HAP-1 (cell line): ENCODE data around the gene CLSTN1.
"Not testable (repeated sequence)": the region's sequence is repeated elsewhere in the genome, so short reads cannot be mapped to it uniquely, and the experiment has no call there.

Experiments used
- DNase-seq, 2 experiments: peaks; one replicate each; pipeline ENCODE4 v3.0.0-alpha.2; 2016 to 2020; ENCODE audit warnings: low spot score in 2 of 2
- H3K27me3 ChIP-seq: fragments of 250-450 bp; sonication (Bioruptor Pico); 2 replicates; pipeline ENCODE4 v1.5.1; 2020; ENCODE audit warnings: low read depth, mild to moderate bottlenecking, moderate library complexity
- H3K36me3 ChIP-seq: fragments of 250-450 bp; sonication (Bioruptor Pico); replicated peaks from 2 replicates; pipeline ENCODE4 v1.5.1; 2020; ENCODE audit warnings: mild to moderate bottlenecking
- H3K4me1 ChIP-seq: fragments of 250-450 bp; sonication (Bioruptor Pico); 2 replicates; pipeline ENCODE4 v1.5.1; 2020; ENCODE audit warnings: mild to moderate bottlenecking
- H3K4me3 ChIP-seq: fragments of 250-450 bp; sonication (Bioruptor Pico); 2 replicates; pipeline ENCODE4 v1.5.1; 2020; ENCODE audit warnings: mild to moderate bottlenecking, moderate library complexity
- H3K9me3 ChIP-seq: fragments of 250-450 bp; sonication (Bioruptor Pico); 2 replicates; pipeline ENCODE4 v1.5.1; 2020; ENCODE audit warnings: mild to moderate bottlenecking, moderate library complexity
- in situ Hi-C: fragments of 300-500 bp; cut with MboI; formaldehyde crosslinking; loops from 3 replicates; pipeline ENCODE4 v1.14.3; 2020; ENCODE audit warnings: low sequenced_read_pairs, inconsistent platforms, mixed read lengths

CLSTN1 gene

GRCh38 chr1:9767964-9768668 is 55.6 kb downstream of the CLSTN1 start:
- Histone ChIP-seq H3K9me3 (no peaks in the 10 kb centered on the region), H3K4me3 (no peak overlapping the region), H3K36me3 (peaks cover 13% of the 10 kb centered on the region), H3K27me3 (no peaks in the 10 kb centered on the region), H3K4me1 (peaks cover 8% of the 10 kb centered on the region; the same call in 1 of the 2 replicates)
- DNase-seq, result peak in 1 of 2 experiments; percentile 57
- in situ Hi-C loops, result no loop called here

GRCh38 chr1:9766759-9767442 is 56.9 kb downstream of the CLSTN1 start:
- H3K4me3 ChIP-seq, result no peak overlapping the region
- peaks cover 8% of the 10 kb centered on the region; the same call in 1 of the 2 replicates for H3K4me1 ChIP-seq
- DNase-seq, result no peak
- in situ Hi-C loops, result no loop called here
- H3K27me3 ChIP-seq, result no peaks in the 10 kb centered on the region
- no peaks in the 10 kb centered on the region for H3K9me3 ChIP-seq
- peaks cover 5% of the 10 kb centered on the region for H3K36me3 ChIP-seq

- DNase-seq, result no peak
- H3K36me3 ChIP-seq, result peaks cover 3% of the 10 kb centered on the region
- no peaks in the 10 kb centered on the region for H3K27me3 ChIP-seq
- H3K9me3 ChIP-seq, result no peaks in the 10 kb centered on the region
- H3K4me3 ChIP-seq, result no peak overlapping the region
- in situ Hi-C loops, result no loop called here
- H3K4me1 ChIP-seq, result peaks cover 8% of the 10 kb centered on the region
These were observed 59.2 kb downstream of the CLSTN1 start for GRCh38 chr1:9764550-9764949.

GRCh38 chr1:9763914-9764313 is 59.9 kb downstream of the CLSTN1 start:
- Histone ChIP-seq H3K4me3 (no peak overlapping the region), H3K27me3 (no peaks in the 10 kb centered on the region), H3K9me3 (no peaks in the 10 kb centered on the region), H3K36me3 (peaks cover 3% of the 10 kb centered on the region), H3K4me1 (peaks cover 12% of the 10 kb centered on the region)
- no peak for DNase-seq
- in situ Hi-C loops, result no loop called here

- H3K36me3 ChIP-seq, in situ Hi-C loops, DNase-seq, H3K9me3 ChIP-seq, H3K27me3 ChIP-seq, H3K4me3 ChIP-seq: not testable (repeated sequence)
- peaks cover 18% of the 10 kb centered on the region for H3K4me1 ChIP-seq
These were observed 61.3 kb downstream of the CLSTN1 start for GRCh38 chr1:9762446-9762845.

- H3K4me1 ChIP-seq, result peaks cover 19% of the 10 kb centered on the region
- in situ Hi-C loops, result no loop called here
- no peak overlapping the region for H3K4me3 ChIP-seq
- no peaks in the 10 kb centered on the region; the same call in 1 of the 2 replicates for H3K9me3 ChIP-seq
- DNase-seq, result no peak
- H3K36me3 ChIP-seq, result peaks cover 3% of the 10 kb centered on the region
- no peaks in the 10 kb centered on the region for H3K27me3 ChIP-seq
These were observed 61.9 kb downstream of the CLSTN1 start for GRCh38 chr1:9761855-9762254.

- Histone ChIP-seq H3K9me3 (no peaks in the 10 kb centered on the region; the same call in 1 of the 2 replicates), H3K4me3 (no peak overlapping the region), H3K4me1 (peaks cover 21% of the 10 kb centered on the region), H3K27me3 (no peaks in the 10 kb centered on the region), H3K36me3 (peaks cover 3% of the 10 kb centered on the region)
- no peak for DNase-seq
- in situ Hi-C loops, result no loop called here
These were observed 62.9 kb downstream of the CLSTN1 start for GRCh38 chr1:9760824-9761223.

- Histone ChIP-seq H3K9me3 (no peaks in the 10 kb centered on the region; the same call in 1 of the 2 replicates), H3K36me3 (peaks cover 4% of the 10 kb centered on the region), H3K4me1 (peaks cover 30% of the 10 kb centered on the region), H3K4me3 (no peak overlapping the region), H3K27me3 (no peaks in the 10 kb centered on the region)
- in situ Hi-C loops, result no loop called here
- DNase-seq, result no peak
These were observed 63.8 kb downstream of the CLSTN1 start for GRCh38 chr1:9759939-9760338.

- H3K9me3 ChIP-seq, result no peaks in the 10 kb centered on the region; the same call in 1 of the 2 replicates
- peak; percentile 54 to 67 for DNase-seq
- peaks cover 31% of the 10 kb centered on the region for H3K4me1 ChIP-seq
- H3K4me3 ChIP-seq, result no peak overlapping the region
- no peaks in the 10 kb centered on the region for H3K27me3 ChIP-seq
- in situ Hi-C loops, result no loop called here
- H3K36me3 ChIP-seq, result peaks cover 9% of the 10 kb centered on the region
These were observed 65.1 kb downstream of the CLSTN1 start for GRCh38 chr1:9758559-9759121.

GRCh38 chr1:9755441-9755995 is 68.2 kb downstream of the CLSTN1 start:
- no peak overlapping the region for H3K4me3 ChIP-seq
- no peaks in the 10 kb centered on the region; the same call in 1 of the 2 replicates for H3K9me3 ChIP-seq
- peaks cover 45% of the 10 kb centered on the region for H3K4me1 ChIP-seq
- DNase-seq, result peak; percentile 75 to 95
- H3K36me3 ChIP-seq, result peaks cover 20% of the 10 kb centered on the region
- H3K27me3 ChIP-seq, result no peaks in the 10 kb centered on the region
- in situ Hi-C loops, result no loop called here

GRCh38 chr1:9753121-9753531 is 70.6 kb downstream of the CLSTN1 start:
- Histone ChIP-seq H3K4me3 (no peak overlapping the region), H3K27me3 (no peaks in the 10 kb centered on the region), H3K36me3 (peaks cover 35% of the 10 kb centered on the region), H3K4me1 (peaks cover 41% of the 10 kb centered on the region), H3K9me3 (no peaks in the 10 kb centered on the region; the same call in 1 of the 2 replicates)
- in situ Hi-C loops, result no loop called here
- no peak for DNase-seq

GRCh38 chr1:9751971-9752370 is 71.8 kb downstream of the CLSTN1 start:
- H3K36me3 ChIP-seq, result peaks cover 39% of the 10 kb centered on the region
- H3K4me3 ChIP-seq, result no peak overlapping the region
- in situ Hi-C loops, result no loop called here

GRCh38 chr1:9749361-9749760 is 74.4 kb downstream of the CLSTN1 start:
- H3K36me3 ChIP-seq, result peaks cover 33% of the 10 kb centered on the region
- no peak for DNase-seq
- H3K9me3 ChIP-seq, result no peaks in the 10 kb centered on the region
- in situ Hi-C loops, result no loop called here
- H3K4me3 ChIP-seq, result no peak overlapping the region
- H3K4me1 ChIP-seq, result peaks cover 21% of the 10 kb centered on the region
- no peaks in the 10 kb centered on the region for H3K27me3 ChIP-seq

More at GRCh38 chr1:9751971-9752370, 71.8 kb downstream of the CLSTN1 start:
- Histone ChIP-seq H3K9me3 (no peaks in the 10 kb centered on the region), H3K4me1 (peaks cover 42% of the 10 kb centered on the region), H3K27me3 (no peaks in the 10 kb centered on the region)
- DNase-seq, result no peak

GRCh38 chr1:9748391-9748790 is 75.4 kb downstream of the CLSTN1 start:
- in situ Hi-C loops, DNase-seq, H3K4me3 ChIP-seq, H3K9me3 ChIP-seq, H3K27me3 ChIP-seq: not testable (repeated sequence)
- Histone ChIP-seq H3K4me1 (peaks cover 21% of the 10 kb centered on the region), H3K36me3 (peaks cover 43% of the 10 kb centered on the region)
